ENCODE results near the gene SULT2B1.

Gene SULT2B1

GRCh38 chr19:48634424-48635262 is 82.7 kb downstream of the SULT2B1 start:
- Histone ChIP-seq H3K4me1 (ENCODE audit: control insufficient read depth, insufficient read depth, low read length) (peaks cover 15% of the 10 kb centered on the region; the same call in 1 of the 2 replicates), H3K4me3 (ENCODE audit: low read length) (no peak overlapping the region; the same call in 1 of the 2 replicates), H3K9me3 (ENCODE audit: control insufficient read depth, insufficient read depth, low read length) (no peaks in the 10 kb centered on the region), H3K27ac (ENCODE audit: low read length) (no peak overlapping the region), H3K27me3 (ENCODE audit: control insufficient read depth, insufficient read depth, low read length) (no peaks in the 10 kb centered on the region; the same call in 1 of the 2 replicates), H3K36me3 (ENCODE audit: control insufficient read depth, insufficient read depth, low read length) (no peaks in the 10 kb centered on the region)
- WGBS (ENCODE audit: insufficient coverage, insufficient read length): no CpG with 5 or more reads among the region's 37 CpGs
- peak; percentile 85 for DNase-seq (ENCODE audit: low read depth, low spot score)

DNA sequence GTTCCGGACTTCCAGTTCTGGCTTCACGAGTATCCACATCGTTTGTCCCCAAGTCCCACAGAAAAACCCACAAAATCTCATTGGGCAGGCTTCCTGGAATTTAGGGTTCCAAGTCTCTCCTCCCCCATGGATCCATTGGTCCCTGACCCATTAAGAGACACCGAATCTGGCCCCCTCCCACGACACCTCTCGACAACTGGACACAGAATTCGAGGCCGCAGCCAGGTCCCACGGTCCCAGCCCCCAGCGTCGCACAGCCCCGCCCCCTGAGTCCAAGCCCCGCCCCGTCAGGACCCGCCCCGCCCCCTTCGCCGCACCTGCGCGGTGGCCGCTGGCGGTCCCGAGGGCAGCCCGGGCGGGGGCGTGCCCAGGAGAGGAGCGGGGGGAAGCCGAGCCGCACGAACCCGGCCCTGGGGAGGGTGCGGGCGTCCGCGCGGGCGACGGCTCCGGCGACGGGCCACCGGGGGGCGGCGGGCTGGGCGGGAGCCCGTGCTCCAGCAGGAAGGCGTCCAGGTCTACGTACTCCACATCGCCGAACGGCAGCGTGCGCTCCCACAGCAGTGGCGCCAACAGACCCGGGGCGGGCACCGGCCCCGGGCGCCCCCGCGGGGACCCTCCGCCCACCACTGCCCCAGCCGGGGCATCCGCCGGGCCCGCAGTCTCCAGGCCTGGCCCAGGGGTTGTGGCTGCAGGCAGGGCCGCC is 83.4 kb downstream of the SULT2B1 start:
- no peaks in the 10 kb centered on the region for H3K36me3 ChIP-seq (ENCODE audit: control insufficient read depth, insufficient read depth, low read length)
- WGBS (ENCODE audit: insufficient coverage, insufficient read length): no CpG with 5 or more reads among the region's 67 CpGs
- peaks cover 16% of the 10 kb centered on the region; the same call in 1 of the 2 replicates for H3K4me1 ChIP-seq (ENCODE audit: control insufficient read depth, insufficient read depth, low read length)
- H3K9me3 ChIP-seq (ENCODE audit: control insufficient read depth, insufficient read depth, low read length): no peaks in the 10 kb centered on the region
- H3K4me3 ChIP-seq (ENCODE audit: low read length): peak overlapping the region; percentile 58
- no peak overlapping the region for H3K27ac ChIP-seq (ENCODE audit: low read length)
- DNase-seq (ENCODE audit: low read depth, low spot score): no peak
- no peaks in the 10 kb centered on the region; the same call in 1 of the 2 replicates for H3K27me3 ChIP-seq (ENCODE audit: control insufficient read depth, insufficient read depth, low read length)

- no CpG with 5 or more reads among the region's 35 CpGs for WGBS (ENCODE audit: insufficient coverage, insufficient read length)
- H3K4me1 ChIP-seq (ENCODE audit: control insufficient read depth, insufficient read depth, low read length): peaks cover 14% of the 10 kb centered on the region; the same call in 1 of the 2 replicates
- H3K4me3 ChIP-seq (ENCODE audit: low read length): peak overlapping the region; percentile 58
- no peak overlapping the region for H3K27ac ChIP-seq (ENCODE audit: low read length)
- no peaks in the 10 kb centered on the region; the same call in 1 of the 2 replicates for H3K27me3 ChIP-seq (ENCODE audit: control insufficient read depth, insufficient read depth, low read length)
- no peaks in the 10 kb centered on the region for H3K36me3 ChIP-seq (ENCODE audit: control insufficient read depth, insufficient read depth, low read length)
- DNase-seq (ENCODE audit: low read depth, low spot score): no peak
- H3K9me3 ChIP-seq (ENCODE audit: control insufficient read depth, insufficient read depth, low read length): no peaks in the 10 kb centered on the region
These were observed 84.2 kb downstream of the SULT2B1 start for GRCh38 chr19:48635966-48636858.

DNA sequence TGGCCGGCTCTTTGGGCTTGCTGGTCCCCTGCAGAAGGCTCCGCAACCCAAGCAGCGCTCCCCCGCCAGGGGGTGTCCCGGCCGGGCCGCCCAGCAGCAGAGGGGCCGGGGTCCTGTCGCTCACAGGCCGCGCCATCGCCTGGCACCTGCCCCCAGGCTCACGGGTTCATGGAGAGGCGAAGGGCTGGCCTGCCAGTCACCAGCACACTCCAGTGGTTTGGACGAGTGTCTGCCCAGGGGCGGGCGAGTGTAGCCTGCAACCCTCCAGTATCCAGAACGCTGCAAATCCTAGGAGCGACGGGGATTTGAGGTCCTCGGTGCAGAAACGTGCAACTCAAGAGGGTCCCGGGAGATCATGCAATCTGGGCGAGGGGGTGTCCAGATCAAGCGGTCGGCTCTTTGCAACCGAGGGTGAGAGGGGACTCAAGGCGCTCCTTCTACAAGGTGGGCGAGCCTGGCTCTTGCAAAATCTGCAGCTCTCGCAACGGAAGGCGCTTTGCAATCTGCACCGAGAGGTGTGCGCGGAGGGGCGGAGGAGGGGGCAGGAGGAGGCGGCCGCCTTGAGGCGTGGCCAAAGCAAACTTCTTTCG is 85.0 kb downstream of the SULT2B1 start, which contains the start of gene DBP:
TSS of gene DBP (minus strand) at position 521 of the 590 bp plus-strand sequence. CDS start at position 136, 385 bp downstream.
- Histone ChIP-seq H3K4me3 (ENCODE audit: low read length) (peak within 1 kb of the TSS; percentile 58; the same call in 1 of the 2 replicates), H3K4me1 (ENCODE audit: control insufficient read depth, insufficient read depth, low read length) (peaks cover 13% of the 10 kb centered on the region; the same call in 1 of the 2 replicates), H3K27me3 (ENCODE audit: control insufficient read depth, insufficient read depth, low read length) (no peaks in the 10 kb centered on the region; the same call in 1 of the 2 replicates), H3K36me3 (ENCODE audit: control insufficient read depth, insufficient read depth, low read length) (no peaks in the 10 kb centered on the region), H3K9me3 (ENCODE audit: control insufficient read depth, insufficient read depth, low read length) (no peaks in the 10 kb centered on the region), H3K27ac (ENCODE audit: low read length) (no peak within 1 kb of the TSS)
- DNase-seq (ENCODE audit: low read depth, low spot score): no peak
- WGBS (ENCODE audit: insufficient coverage, insufficient read length): no CpG with 5 or more reads among the region's 40 CpGs

DNA sequence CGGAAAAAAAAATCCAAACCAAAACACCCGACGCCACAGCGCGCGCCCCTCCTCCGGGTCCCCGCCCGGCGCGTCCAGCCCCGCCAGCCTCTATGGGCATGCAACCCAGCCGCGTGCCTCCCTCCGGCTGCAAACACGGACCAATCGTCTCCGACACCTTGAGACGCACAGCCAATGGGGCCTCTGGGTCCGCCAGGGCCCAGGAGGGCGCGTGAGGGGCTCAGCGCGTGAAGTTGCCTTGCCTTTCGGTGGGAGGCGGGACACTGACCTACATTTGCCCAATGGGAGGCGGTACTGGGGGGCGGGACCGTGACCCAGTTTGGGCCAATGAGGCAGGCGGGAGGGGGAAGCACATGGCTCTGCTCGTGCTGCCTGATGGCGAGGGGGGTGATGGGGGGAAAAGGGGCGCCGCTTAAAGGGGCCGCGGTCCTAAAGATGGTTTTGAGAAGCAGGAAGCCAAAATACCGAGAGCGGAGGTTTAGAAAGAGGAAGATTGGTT is 85.5 kb downstream of the SULT2B1 start:
- WGBS (ENCODE audit: insufficient coverage, insufficient read length): no CpG with 5 or more reads among the region's 38 CpGs
- no peaks in the 10 kb centered on the region for H3K9me3 ChIP-seq (ENCODE audit: control insufficient read depth, insufficient read depth, low read length)
- H3K27ac ChIP-seq (ENCODE audit: low read length): no peak overlapping the region
- no peaks in the 10 kb centered on the region; the same call in 1 of the 2 replicates for H3K27me3 ChIP-seq (ENCODE audit: control insufficient read depth, insufficient read depth, low read length)
- peak; percentile 97 for DNase-seq (ENCODE audit: low read depth, low spot score)
- H3K4me1 ChIP-seq (ENCODE audit: control insufficient read depth, insufficient read depth, low read length): peaks cover 13% of the 10 kb centered on the region; the same call in 1 of the 2 replicates
- H3K36me3 ChIP-seq (ENCODE audit: control insufficient read depth, insufficient read depth, low read length): no peaks in the 10 kb centered on the region
- H3K4me3 ChIP-seq (ENCODE audit: low read length): peak overlapping the region; percentile 58; the same call in 1 of the 2 replicates

- peaks cover 13% of the 10 kb centered on the region; the same call in 1 of the 2 replicates for H3K4me1 ChIP-seq (ENCODE audit: control insufficient read depth, insufficient read depth, low read length)
- DNase-seq (ENCODE audit: low read depth, low spot score): no peak
- H3K27ac ChIP-seq (ENCODE audit: low read length): no peak overlapping the region
- no peaks in the 10 kb centered on the region; the same call in 1 of the 2 replicates for H3K27me3 ChIP-seq (ENCODE audit: control insufficient read depth, insufficient read depth, low read length)
- H3K36me3 ChIP-seq (ENCODE audit: control insufficient read depth, insufficient read depth, low read length): no peaks in the 10 kb centered on the region
- WGBS (ENCODE audit: insufficient coverage, insufficient read length): no CpG with 5 or more reads among the region's 29 CpGs
- H3K4me3 ChIP-seq (ENCODE audit: low read length): peak overlapping the region; percentile 18; the same call in 1 of the 2 replicates
- H3K9me3 ChIP-seq (ENCODE audit: control insufficient read depth, insufficient read depth, low read length): no peaks in the 10 kb centered on the region
These were observed 86.2 kb downstream of the SULT2B1 start for GRCh38 chr19:48637948-48638830.

DNA sequence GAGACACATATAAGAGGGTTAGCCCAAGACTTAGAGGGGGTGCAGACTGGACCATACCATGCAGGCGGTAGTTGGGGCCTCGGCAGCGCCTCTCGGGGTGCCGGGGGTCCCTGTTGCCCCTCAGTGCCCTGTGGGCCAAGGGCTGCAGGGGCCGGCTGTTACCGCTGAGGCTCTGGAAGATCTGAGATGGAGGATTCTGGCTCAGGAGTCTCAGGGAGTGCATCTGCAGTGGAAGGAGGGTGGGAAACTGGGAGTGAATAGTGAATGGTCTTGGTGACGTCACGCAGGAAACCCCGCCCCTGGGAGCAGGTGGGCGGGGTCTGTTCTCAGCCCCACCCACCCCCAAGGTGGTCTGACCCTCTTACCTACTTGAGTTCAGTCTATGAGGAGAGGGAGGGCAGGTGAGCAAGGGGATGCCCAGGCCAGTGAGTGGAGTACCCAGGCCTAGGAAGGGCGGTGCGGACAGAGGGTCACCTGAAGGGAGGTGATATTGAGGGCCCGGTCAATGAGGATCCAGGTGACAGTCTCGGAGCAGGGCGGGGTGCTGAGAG is 86.9 kb downstream of the SULT2B1 start:
- Histone ChIP-seq H3K4me3 (ENCODE audit: low read length) (no peak overlapping the region), H3K36me3 (ENCODE audit: control insufficient read depth, insufficient read depth, low read length) (no peaks in the 10 kb centered on the region), H3K27me3 (ENCODE audit: control insufficient read depth, insufficient read depth, low read length) (no peaks in the 10 kb centered on the region; the same call in 1 of the 2 replicates), H3K27ac (ENCODE audit: low read length) (no peak overlapping the region), H3K4me1 (ENCODE audit: control insufficient read depth, insufficient read depth, low read length) (peaks cover 13% of the 10 kb centered on the region; the same call in 1 of the 2 replicates), H3K9me3 (ENCODE audit: control insufficient read depth, insufficient read depth, low read length) (no peaks in the 10 kb centered on the region)
- DNase-seq (ENCODE audit: low read depth, low spot score): no peak
- WGBS (ENCODE audit: insufficient coverage, insufficient read length): no CpG with 5 or more reads among the region's 16 CpGs

GRCh38 chr19:48639483-48640375 is 87.8 kb downstream of the SULT2B1 start:
- WGBS (ENCODE audit: insufficient coverage, insufficient read length): no CpG with 5 or more reads among the region's 33 CpGs
- no peaks in the 10 kb centered on the region for H3K36me3 ChIP-seq (ENCODE audit: control insufficient read depth, insufficient read depth, low read length)
- H3K4me3 ChIP-seq (ENCODE audit: low read length): no peak overlapping the region
- no peaks in the 10 kb centered on the region; the same call in 1 of the 2 replicates for H3K27me3 ChIP-seq (ENCODE audit: control insufficient read depth, insufficient read depth, low read length)
- H3K27ac ChIP-seq (ENCODE audit: low read length): no peak overlapping the region
- no peaks in the 10 kb centered on the region for H3K9me3 ChIP-seq (ENCODE audit: control insufficient read depth, insufficient read depth, low read length)
- peaks cover 10% of the 10 kb centered on the region; the same call in 1 of the 2 replicates for H3K4me1 ChIP-seq (ENCODE audit: control insufficient read depth, insufficient read depth, low read length)
- no peak for DNase-seq (ENCODE audit: low read depth, low spot score)

Measured in iPS DF 6.9 (cell line).